ENCODE measurements around the gene TOR1AIP1.

TOR1AIP1 gene

GRCh38 chr1:179935909-179936496, 53.9 kb downstream of the TOR1AIP1 start:
- no peak for TF ChIP-seq CTCF (IDR thresholded peaks at IDR 0.05; ENCODE audit: insufficient read depth, low read depth, low read length, missing control alignments)
- no peak overlapping the region for H3K4me3 ChIP-seq (ENCODE audit: low read depth, low read length)
- DNase-seq (ENCODE audit: low read depth): no peak

GRCh38 chr1:179937668-179938254, 55.7 kb downstream of the TOR1AIP1 start:
- no peak for DNase-seq (ENCODE audit: low read depth)
- no peak overlapping the region for H3K4me3 ChIP-seq (ENCODE audit: low read depth, low read length)
- TF ChIP-seq CTCF (IDR thresholded peaks at IDR 0.05; ENCODE audit: insufficient read depth, low read depth, low read length, missing control alignments): no peak

- H3K4me3 ChIP-seq (ENCODE audit: low read depth, low read length): no peak overlapping the region
- DNase-seq (ENCODE audit: low read depth): no peak
- no peak for TF ChIP-seq CTCF (IDR thresholded peaks at IDR 0.05; ENCODE audit: insufficient read depth, low read depth, low read length, missing control alignments)
These were observed 56.7 kb downstream of the TOR1AIP1 start for GRCh38 chr1:179938752-179939151.

- no peak for DNase-seq (ENCODE audit: low read depth)
- H3K4me3 ChIP-seq (ENCODE audit: low read depth, low read length): no peak overlapping the region
- TF ChIP-seq CTCF (IDR thresholded peaks at IDR 0.05; ENCODE audit: insufficient read depth, low read depth, low read length, missing control alignments): no peak
These were observed 57.9 kb downstream of the TOR1AIP1 start for GRCh38 chr1:179939941-179940340.

GRCh38 chr1:179941454-179941853, 59.4 kb downstream of the TOR1AIP1 start:
- DNase-seq (ENCODE audit: low read depth): no peak
- no peak for TF ChIP-seq CTCF (IDR thresholded peaks at IDR 0.05; ENCODE audit: insufficient read depth, low read depth, low read length, missing control alignments)

GRCh38 chr1:179950651-179951050, 68.6 kb downstream of the TOR1AIP1 start:
- TF ChIP-seq CTCF (IDR thresholded peaks at IDR 0.05; ENCODE audit: insufficient read depth, low read depth, low read length, missing control alignments): no peak
- DNase-seq (ENCODE audit: low read depth): no peak
- H3K4me3 ChIP-seq (ENCODE audit: low read depth, low read length): no peak overlapping the region

More at GRCh38 chr1:179941454-179941853, 59.4 kb downstream of the TOR1AIP1 start:
- no peak overlapping the region for H3K4me3 ChIP-seq (ENCODE audit: low read depth, low read length)

Data from GM12865 (cell line).